ENCODE data around the gene GAS2L3. TPM values are rescaled to one million over a fixed set of nuclear protein-coding genes. Genes with fewer than 3 reads are reported as not detected.

GAS2L3 gene
- polyA plus RNA-seq, 1 donor (not counting 4 experiments of a cell fraction or from before 2014, with no cell fraction given): 3.6 TPM

- H3K27me3 ChIP-seq (ENCODE audit: control insufficient read depth, extremely low read depth, insufficient read depth, low read length): no peaks in the 10 kb centered on the region
- no peaks in the 10 kb centered on the region for H3K36me3 ChIP-seq (ENCODE audit: control insufficient read depth in 2 of 2, extremely low read depth in 1 of 2, insufficient read depth in 2 of 2, low read length in 2 of 2)
- peaks cover 3% of the 10 kb centered on the region for H3K79me2 ChIP-seq (ENCODE audit: control insufficient read depth, insufficient read depth, low read length)
- TF ChIP-seq CTCF (optimal IDR thresholded peaks at IDR 0.05 in 1 of 3, IDR thresholded peaks at IDR 0.05 in 1 of 3, conservative IDR thresholded peaks at IDR 0.05 in 1 of 3; ENCODE audit: extremely low read depth in 1 of 3, insufficient read depth in 2 of 3, low read length in 3 of 3): no peak
- TF ChIP-seq EZH2 (IDR thresholded peaks at IDR 0.05; ENCODE audit: low read length): no peak
- H3K4me2 ChIP-seq (ENCODE audit: control insufficient read depth, extremely low read depth, insufficient read depth, low read depth, low read length): no peak overlapping the region
- dilution Hi-C loops (cut with MboI; ENCODE audit: extremely low pct_ligation_motif_present, low sequenced_read_pairs): no loop called here
- no peak for FAIRE-seq
- H3K27ac ChIP-seq (ENCODE audit: control insufficient read depth, insufficient read depth, low read length): no peak overlapping the region
- H4K20me1 ChIP-seq (ENCODE audit: control insufficient read depth, extremely low read depth, insufficient read depth, low read length): no peaks in the 10 kb centered on the region
- no peak overlapping the region for H2AFZ ChIP-seq (ENCODE audit: control insufficient read depth, low read length)
- DNase-seq (ENCODE audit: low read depth, low spot score): no peak
- no peaks in the 10 kb centered on the region for H3K9me1 ChIP-seq (ENCODE audit: control insufficient read depth, extremely low read depth, insufficient read depth, low read length)
- no peak overlapping the region for H3K4me3 ChIP-seq (ENCODE audit: control insufficient read depth in 2 of 3, extremely low read depth in 1 of 3, insufficient read depth in 2 of 3, low read depth in 1 of 3, low read length in 3 of 3)
- peaks cover 21% of the 10 kb centered on the region for H3K4me1 ChIP-seq (ENCODE audit: control insufficient read depth, extremely low read depth, insufficient read depth, low read length)
- no peaks in the 10 kb centered on the region for H3K9me3 ChIP-seq (ENCODE audit: control insufficient read depth, low read depth, low read length)
- H3K9ac ChIP-seq (ENCODE audit: control insufficient read depth, extremely low read depth, insufficient read depth, low read length): no peak overlapping the region
These were observed 1.3 kb upstream of the GAS2L3 start for GRCh38 chr12:100572184-100572583.

DNA sequence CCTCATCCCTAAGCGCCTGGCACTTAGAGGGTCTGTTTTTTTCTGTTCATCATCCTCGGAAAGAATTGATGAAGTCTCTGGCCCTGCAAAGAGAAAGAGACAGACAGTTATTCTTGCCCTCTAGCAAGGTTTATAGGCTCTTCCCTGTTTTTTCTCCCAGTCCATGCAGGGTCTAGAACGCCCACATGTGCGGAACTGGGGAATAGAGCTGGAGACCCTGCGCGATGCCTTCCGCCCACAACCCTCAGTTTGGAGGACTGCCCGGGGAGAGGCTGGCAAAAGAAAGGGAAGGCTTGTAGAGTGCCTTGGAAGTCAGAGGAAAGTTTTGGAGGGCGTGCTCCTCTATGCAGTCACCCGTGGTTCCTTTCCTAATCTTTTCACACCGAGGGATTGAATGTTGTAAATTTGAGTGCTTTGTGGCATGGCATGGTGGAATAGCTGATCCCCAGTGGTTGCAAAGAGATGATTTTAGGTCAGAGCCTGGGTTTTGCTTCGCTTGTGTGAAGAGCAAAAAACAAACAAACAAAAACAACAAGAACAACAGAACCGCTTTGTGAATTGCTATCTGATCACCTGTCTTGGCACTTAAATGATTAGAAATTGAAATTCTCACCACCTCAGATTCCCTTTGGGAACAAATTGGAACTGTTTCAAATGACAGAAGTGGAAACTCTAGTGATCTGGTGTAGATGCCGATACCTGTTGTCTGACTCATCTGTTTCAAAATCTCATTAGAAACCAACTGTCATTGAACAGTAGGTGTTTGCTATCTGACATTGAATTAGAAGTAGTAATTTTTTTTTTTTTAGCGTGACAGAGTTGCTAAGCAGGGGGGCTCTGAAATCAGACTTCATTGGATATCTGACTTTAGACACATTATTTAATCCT, 947 bp downstream of the GAS2L3 start:
- H2AFZ ChIP-seq (ENCODE audit: control insufficient read depth, low read length): peak overlapping the region; percentile 100
- no peaks in the 10 kb centered on the region for H3K9me1 ChIP-seq (ENCODE audit: control insufficient read depth, extremely low read depth, insufficient read depth, low read length)
- no peaks in the 10 kb centered on the region for H3K9me3 ChIP-seq (ENCODE audit: control insufficient read depth, low read depth, low read length)
- peak overlapping the region; percentile 87 for H3K9ac ChIP-seq (ENCODE audit: control insufficient read depth, extremely low read depth, insufficient read depth, low read length)
- peak overlapping the region; percentile 86 for H3K27ac ChIP-seq (ENCODE audit: control insufficient read depth, insufficient read depth, low read length)
- DNase-seq (ENCODE audit: low read depth, low spot score) (no peak), FAIRE-seq (peak; percentile 43)
- no peak for TF ChIP-seq EZH2 (IDR thresholded peaks at IDR 0.05; ENCODE audit: low read length)
- no peaks in the 10 kb centered on the region for H3K27me3 ChIP-seq (ENCODE audit: control insufficient read depth, extremely low read depth, insufficient read depth, low read length)
- dilution Hi-C loops (cut with MboI; ENCODE audit: extremely low pct_ligation_motif_present, low sequenced_read_pairs): no loop called here
- H3K36me3 ChIP-seq (ENCODE audit: control insufficient read depth in 2 of 2, extremely low read depth in 1 of 2, insufficient read depth in 2 of 2, low read length in 2 of 2): no peaks in the 10 kb centered on the region
- H3K4me1 ChIP-seq (ENCODE audit: control insufficient read depth, extremely low read depth, insufficient read depth, low read length): peaks cover 21% of the 10 kb centered on the region
- peak overlapping the region; percentile 84 to 94 (median 91) for H3K4me3 ChIP-seq (ENCODE audit: control insufficient read depth in 2 of 3, extremely low read depth in 1 of 3, insufficient read depth in 2 of 3, low read depth in 1 of 3, low read length in 3 of 3)
- no peaks in the 10 kb centered on the region for H4K20me1 ChIP-seq (ENCODE audit: control insufficient read depth, extremely low read depth, insufficient read depth, low read length)
- peak overlapping the region; percentile 86 for H3K4me2 ChIP-seq (ENCODE audit: control insufficient read depth, extremely low read depth, insufficient read depth, low read depth, low read length)
- peaks cover 6% of the 10 kb centered on the region for H3K79me2 ChIP-seq (ENCODE audit: control insufficient read depth, insufficient read depth, low read length)
